ENCODE measurements around the gene CDAN1.
"Not testable (repeated sequence)": the region's sequence is repeated elsewhere in the genome, so short reads cannot be mapped to it uniquely, and the experiment has no call there.

GRCh38 chr15:42766109-42766508 lies 29.2 kb upstream of the CDAN1 start:
- TF ChIP-seq CTCF (IDR thresholded peaks at IDR 0.05); EP300 (IDR thresholded peaks at IDR 0.05; ENCODE audit: low read depth); POLR2AphosphoS5 (IDR thresholded peaks at IDR 0.05): not testable (repeated sequence)

All from transverse colon (tissue), 4 donors.